Ovary (tissue), 3 donors: ENCODE measurements around the gene MIB1.

Source experiments
- CTCF ChIP-seq, 3 donors: fragments of 450-650 bp in 2 of 3; fragments of 200-600 bp in 1 of 3; IDR thresholded peaks; one replicate each; pipeline versions ENCODE4 v1.5.1 to v1.8.0; 2016 to 2022; ENCODE audit warnings: antibody characterized with exemption in 3 of 3, mild to moderate bottlenecking in 1 of 3
- EP300 ChIP-seq: sonication (generic); formaldehyde crosslinking; IDR thresholded peaks from one replicate; pipeline ENCODE4 v1.6.1; 2017; ENCODE audit warnings: antibody characterized with exemption
- POLR2A ChIP-seq: fragments of 450-650 bp; IDR thresholded peaks from one replicate; pipeline ENCODE4 v1.6.1; 2017; ENCODE audit warnings: antibody characterized with exemption, mild to moderate bottlenecking, moderate library complexity
- donor health status: DM: no; HTN: no; CAD: no.

GRCh38 chr18:21706386-21706865, 34.2 kb upstream of the MIB1 start:
- TF ChIP-seq EP300, result no peak
- no peak for TF ChIP-seq CTCF (IDR thresholded peaks at IDR 0.05)
- TF ChIP-seq POLR2A, result no peak
